AG09309 (cell line): ENCODE measurements around the gene S100A16.
"Not testable (repeated sequence)": the region's sequence is repeated elsewhere in the genome, so short reads cannot be mapped to it uniquely, and the experiment has no call there.

Experiments
- DNase-seq: peaks from one replicate; pipeline ENCODE4 v3.0.0-alpha.2; 2010; ENCODE audit warnings: low read depth
- H3K4me3 ChIP-seq: 2 replicates; pipeline ENCODE4 v1.5.1; 2011; ENCODE audit warnings: mild to moderate bottlenecking, low read depth, low read length, moderate library complexity; ENCODE audit not compliant: control insufficient read depth
- TF ChIP-seq, protein P1 (sequence below): IDR thresholded peaks from 2 replicates; pipeline ENCODE4 v1.5.1; 2011; ENCODE audit warnings: mild to moderate bottlenecking, low read depth, low read length, inconsistent platforms; ENCODE audit not compliant: insufficient read depth, control insufficient read depth; ENCODE audit errors: missing control alignments

The S100A16 gene

DNA sequence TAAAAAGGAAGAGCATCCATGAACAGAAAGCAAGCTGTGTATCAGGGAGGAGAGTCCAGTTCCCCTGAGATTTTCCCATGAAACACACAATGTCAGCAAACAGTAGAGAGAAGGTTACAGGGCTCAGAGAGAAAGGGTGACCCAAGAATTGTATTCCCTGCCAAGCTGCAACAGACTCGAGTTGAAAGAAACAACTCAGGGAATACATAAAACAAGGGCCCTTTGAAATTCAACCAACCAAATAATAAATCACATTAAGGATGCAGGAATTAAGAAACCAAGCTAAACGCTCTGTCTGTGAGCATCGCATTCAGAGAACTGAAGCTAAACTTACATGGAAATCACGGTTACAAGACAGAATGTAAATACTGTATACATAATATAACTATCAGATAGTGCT, 20.2 kb downstream of the S100A16 start:
- TF ChIP-seq, protein P1, sequence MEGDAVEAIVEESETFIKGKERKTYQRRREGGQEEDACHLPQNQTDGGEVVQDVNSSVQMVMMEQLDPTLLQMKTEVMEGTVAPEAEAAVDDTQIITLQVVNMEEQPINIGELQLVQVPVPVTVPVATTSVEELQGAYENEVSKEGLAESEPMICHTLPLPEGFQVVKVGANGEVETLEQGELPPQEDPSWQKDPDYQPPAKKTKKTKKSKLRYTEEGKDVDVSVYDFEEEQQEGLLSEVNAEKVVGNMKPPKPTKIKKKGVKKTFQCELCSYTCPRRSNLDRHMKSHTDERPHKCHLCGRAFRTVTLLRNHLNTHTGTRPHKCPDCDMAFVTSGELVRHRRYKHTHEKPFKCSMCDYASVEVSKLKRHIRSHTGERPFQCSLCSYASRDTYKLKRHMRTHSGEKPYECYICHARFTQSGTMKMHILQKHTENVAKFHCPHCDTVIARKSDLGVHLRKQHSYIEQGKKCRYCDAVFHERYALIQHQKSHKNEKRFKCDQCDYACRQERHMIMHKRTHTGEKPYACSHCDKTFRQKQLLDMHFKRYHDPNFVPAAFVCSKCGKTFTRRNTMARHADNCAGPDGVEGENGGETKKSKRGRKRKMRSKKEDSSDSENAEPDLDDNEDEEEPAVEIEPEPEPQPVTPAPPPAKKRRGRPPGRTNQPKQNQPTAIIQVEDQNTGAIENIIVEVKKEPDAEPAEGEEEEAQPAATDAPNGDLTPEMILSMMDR: no peak
- DNase-seq: no peak
- H3K4me3 ChIP-seq: no peak overlapping the region

DNA sequence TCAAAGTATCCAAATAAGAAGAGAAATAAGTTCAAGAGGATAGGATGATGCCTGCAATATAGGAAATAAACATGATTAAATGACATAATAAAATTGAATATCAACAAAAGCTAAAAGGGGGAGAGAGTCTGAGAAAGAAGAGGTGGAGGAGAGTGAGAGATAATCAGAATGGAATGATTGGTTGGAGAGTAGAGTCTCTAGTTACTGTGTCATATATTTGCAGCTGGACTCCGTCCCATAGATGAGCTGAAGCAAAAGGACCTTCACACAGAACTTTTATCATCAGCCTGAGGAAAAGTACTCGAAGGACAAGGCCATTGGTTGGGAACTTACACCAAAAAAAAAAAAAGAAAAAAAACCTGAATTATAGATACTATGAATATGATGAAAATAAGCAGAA, 24.5 kb downstream of the S100A16 start:
- TF ChIP-seq, protein P1: no peak
- H3K4me3 ChIP-seq: no peak overlapping the region
- no peak for DNase-seq

DNA sequence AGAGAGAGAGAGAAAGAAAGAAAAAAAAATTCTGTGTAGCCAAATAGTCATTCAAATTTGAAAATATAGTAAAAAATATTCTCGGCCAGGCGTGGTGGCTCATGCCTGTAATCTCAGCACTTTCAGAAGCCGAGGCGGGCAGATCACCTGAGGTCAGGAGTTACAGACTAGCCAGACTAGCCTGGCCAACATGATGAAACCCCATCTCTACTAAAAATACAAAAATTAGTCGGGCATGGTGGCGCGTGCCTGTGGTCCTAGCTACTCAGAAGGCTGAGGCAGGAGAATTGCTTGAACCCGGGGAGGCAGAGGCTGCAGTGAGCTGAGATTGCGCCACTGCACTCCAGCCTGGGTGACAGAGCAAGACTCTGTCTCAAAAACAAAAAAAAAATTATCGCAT, 24.9 kb downstream of the S100A16 start:
- not testable (repeated sequence) for DNase-seq

DNA sequence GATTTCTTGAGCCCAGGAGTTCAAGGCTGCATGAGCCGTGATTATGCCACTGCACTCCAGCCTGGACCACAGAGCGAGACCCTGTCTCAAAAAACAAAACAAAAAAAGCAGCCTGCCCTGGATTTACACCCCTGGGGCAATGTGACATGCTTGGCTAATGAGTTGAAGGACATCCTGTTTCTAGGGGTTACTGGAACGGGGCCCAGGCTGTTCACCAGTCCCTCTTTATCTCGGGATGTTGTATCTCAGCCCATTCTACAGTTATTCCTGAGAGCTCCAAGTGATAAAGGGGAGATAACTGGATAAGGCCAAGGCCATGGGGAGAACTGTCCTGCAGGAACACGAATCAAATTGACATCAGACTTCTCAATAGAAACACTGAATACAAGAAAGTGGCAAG, 25.6 kb downstream of the S100A16 start:
- DNase-seq: no peak
- TF ChIP-seq, protein P1: no peak
- H3K4me3 ChIP-seq: no peak overlapping the region

More for the DNA sequence above, 24.9 kb downstream of the S100A16 start:
- H3K4me3 ChIP-seq: not testable (repeated sequence)

DNA sequence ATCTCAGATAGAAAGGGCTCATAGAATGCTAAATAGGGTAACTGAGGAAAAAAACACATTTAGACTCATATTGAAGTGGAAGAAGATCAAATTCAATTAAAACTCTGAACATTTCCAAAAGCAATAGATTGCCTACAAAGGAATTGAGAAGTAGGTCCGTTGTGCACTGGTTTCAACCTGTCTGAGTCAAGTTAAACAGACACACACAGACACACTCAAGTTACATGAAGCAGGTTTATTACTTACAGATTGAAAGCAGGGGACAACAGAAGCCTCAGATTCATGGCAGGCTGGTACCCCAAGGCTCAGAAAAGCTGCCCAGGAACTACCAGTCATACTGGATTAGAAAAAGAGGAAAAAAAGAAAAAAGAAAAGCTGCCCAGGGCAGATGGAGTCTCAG, 26.6 kb downstream of the S100A16 start:
- no peak overlapping the region for H3K4me3 ChIP-seq
- TF ChIP-seq, protein P1: no peak

DNA sequence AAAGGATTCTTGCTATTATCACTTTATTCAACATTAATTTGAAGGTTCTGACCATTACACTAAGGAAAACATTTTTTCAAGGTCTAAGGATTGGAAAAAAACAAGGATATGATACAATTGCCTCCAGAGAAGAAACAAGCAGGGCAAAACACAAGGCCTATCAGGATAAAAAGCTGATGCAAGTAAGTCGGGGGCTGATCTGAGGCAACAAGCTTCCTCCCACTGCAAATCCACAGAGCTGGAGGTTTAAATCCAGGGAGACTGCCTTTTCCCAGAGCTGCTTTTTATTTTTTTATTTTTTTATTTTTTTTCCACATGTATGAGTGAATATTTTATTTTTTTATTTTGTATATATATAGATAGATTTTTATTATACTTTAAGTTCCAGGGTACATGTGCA, 27.9 kb downstream of the S100A16 start:
- no peak for DNase-seq
- no peak overlapping the region for H3K4me3 ChIP-seq
- TF ChIP-seq, protein P1: no peak

More for the DNA sequence above, 26.6 kb downstream of the S100A16 start:
- DNase-seq: no peak

DNA sequence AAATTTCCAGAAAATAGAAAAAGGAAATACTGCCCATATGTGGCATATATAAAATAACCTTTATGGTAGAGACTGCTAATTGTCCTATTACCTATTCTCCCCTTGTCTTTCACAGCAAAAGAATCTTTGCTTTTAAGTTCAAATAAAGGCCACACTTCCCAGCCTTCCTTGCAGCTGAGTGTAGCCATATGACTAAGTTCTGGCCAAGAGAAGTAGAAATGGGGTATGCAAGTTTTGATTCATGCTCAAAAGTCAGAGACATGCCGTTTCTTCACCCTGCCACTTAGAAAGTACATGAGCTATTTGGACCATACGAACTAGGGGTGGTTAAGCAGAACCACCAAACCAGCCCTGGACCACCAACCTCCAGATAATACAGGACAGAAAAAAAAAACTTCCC, 29.0 kb downstream of the S100A16 start:
- TF ChIP-seq, protein P1: no peak
- H3K4me3 ChIP-seq: no peak overlapping the region
- DNase-seq: no peak

DNA sequence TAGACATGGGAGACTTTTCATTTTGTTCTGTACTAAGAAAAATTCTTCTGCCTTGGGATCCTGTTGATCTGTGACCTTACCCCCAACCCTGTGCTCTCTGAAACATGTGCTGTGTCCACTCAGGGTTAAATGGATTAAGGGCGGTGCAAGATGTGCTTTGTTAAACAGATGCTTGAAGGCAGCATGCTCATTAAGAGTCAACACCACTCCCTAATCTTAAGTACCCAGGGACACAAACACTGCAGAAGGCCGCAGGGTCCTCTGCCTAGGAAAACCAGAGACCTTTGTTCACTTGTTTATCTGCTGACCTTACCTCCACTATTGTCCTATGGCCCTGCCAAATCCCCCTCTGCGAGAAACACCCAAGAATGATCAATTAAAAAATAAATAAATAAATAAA, 29.4 kb downstream of the S100A16 start:
- DNase-seq, H3K4me3 ChIP-seq: not testable (repeated sequence)

DNA sequence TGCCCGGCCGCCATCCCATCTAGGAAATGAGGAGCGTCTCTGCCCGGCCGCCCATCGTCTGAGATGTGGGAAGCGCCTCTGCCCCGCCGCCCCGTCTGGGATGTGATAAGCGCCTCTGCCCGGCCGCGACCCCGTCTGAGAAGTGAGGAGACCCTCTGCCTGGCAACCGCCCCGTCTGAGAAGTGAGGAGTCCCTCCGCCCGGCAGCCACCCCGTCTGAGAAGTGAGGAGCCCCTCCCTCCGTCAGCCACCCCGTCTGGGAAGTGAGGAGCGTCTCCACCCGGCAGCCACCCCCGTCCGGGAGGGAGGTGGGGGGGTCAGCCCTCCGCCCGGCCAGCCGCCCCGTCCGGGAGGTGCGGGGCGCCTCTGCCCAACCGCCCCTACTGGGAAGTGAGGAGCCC, 30.1 kb downstream of the S100A16 start:
- not testable (repeated sequence) for DNase-seq, H3K4me3 ChIP-seq
